ENCODE data around the gene GAS1. TPM values are rescaled to one million over a fixed set of nuclear protein-coding genes. Genes with fewer than 3 reads are reported as not detected.

Gene GAS1
- total and polyA plus RNA-seq, 2 of the 8 experiments (the other 6 are each of a cell fraction or from before 2014, with no cell fraction given): 2.8 to 5.7 TPM

DNA sequence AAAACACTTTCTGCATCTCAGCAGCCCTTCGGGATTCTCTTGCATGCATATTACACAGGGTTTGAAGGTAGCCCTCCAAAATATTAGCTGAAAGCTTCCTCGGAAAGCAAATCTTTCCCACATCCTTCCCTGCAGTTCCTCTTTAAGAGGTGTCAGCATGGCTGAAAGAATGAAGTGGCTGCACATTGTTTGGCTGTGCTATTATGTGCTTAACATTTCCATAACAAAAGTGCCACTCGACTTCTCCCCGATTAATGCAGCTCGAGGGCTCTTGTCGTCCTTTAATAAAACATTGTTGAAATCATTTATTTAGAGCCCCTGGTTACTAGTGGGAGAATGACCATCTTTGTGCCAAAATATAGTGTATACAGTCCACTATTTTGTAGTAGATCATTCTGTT is 6.5 kb downstream of the GAS1 start (continued):
- no peak for TF ChIP-seq HDAC2 (IDR thresholded peaks at IDR 0.05; ENCODE audit: borderline replicate concordance in 1 of 2, low read depth in 2 of 2, low read length in 2 of 2)
- no peak for TF ChIP-seq BCL11A (IDR thresholded peaks at IDR 0.05; ENCODE audit: low read depth in 2 of 2, low read length in 2 of 2)
- 0 out of 2 replicates have a peak, but pooled peaks have one; percentile 39 for TF ChIP-seq YY1 (IDR thresholded peaks at IDR 0.05; ENCODE audit: low read depth, low read length)
- TF ChIP-seq, protein P1, sequence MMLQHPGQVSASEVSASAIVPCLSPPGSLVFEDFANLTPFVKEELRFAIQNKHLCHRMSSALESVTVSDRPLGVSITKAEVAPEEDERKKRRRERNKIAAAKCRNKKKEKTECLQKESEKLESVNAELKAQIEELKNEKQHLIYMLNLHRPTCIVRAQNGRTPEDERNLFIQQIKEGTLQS (IDR thresholded peaks at IDR 0.05; ENCODE audit: insufficient read depth, low read depth, low read length): no peak
- TF ChIP-seq RAD21 (IDR thresholded peaks at IDR 0.05 in 1 of 2, conservative IDR thresholded peaks at IDR 0.05 in 1 of 2; ENCODE audit: low read depth in 2 of 2, low read length in 2 of 2): no peak
- TF ChIP-seq CBX5 (IDR thresholded peaks at IDR 0.05; ENCODE audit: low read depth, low read length): no peak
- no peak for TF ChIP-seq GABPA (IDR thresholded peaks at IDR 0.05; ENCODE audit: borderline replicate concordance, insufficient read depth, low read length)
- peak; percentile 39; the same call in 1 of the 2 replicates for TF ChIP-seq MAX (IDR thresholded peaks at IDR 0.05)
- TF ChIP-seq, protein P2, sequence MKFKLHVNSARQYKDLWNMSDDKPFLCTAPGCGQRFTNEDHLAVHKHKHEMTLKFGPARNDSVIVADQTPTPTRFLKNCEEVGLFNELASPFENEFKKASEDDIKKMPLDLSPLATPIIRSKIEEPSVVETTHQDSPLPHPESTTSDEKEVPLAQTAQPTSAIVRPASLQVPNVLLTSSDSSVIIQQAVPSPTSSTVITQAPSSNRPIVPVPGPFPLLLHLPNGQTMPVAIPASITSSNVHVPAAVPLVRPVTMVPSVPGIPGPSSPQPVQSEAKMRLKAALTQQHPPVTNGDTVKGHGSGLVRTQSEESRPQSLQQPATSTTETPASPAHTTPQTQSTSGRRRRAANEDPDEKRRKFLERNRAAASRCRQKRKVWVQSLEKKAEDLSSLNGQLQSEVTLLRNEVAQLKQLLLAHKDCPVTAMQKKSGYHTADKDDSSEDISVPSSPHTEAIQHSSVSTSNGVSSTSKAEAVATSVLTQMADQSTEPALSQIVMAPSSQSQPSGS (IDR thresholded peaks at IDR 0.05; ENCODE audit: low read length): no peak
- TF ChIP-seq PHF8 (conservative IDR thresholded peaks at IDR 0.05; ENCODE audit: low read depth, low read length): no peak
